Measurements from ENCODE around the gene RAP1GAP2.
"Not testable (repeated sequence)": the region's sequence is repeated elsewhere in the genome, so short reads cannot be mapped to it uniquely, and the experiment has no call there.

Gene RAP1GAP2

GRCh38 chr17:3035256-3035967 is 239.2 kb downstream of the RAP1GAP2 start:
- DNase-seq (ENCODE audit: low read depth in 1 of 2, low spot score in 1 of 2) = no peak

GRCh38 chr17:3035968-3036280 is 239.7 kb downstream of the RAP1GAP2 start:
- DNase-seq (ENCODE audit: low read depth in 1 of 2, low spot score in 1 of 2) = no peak

DNA sequence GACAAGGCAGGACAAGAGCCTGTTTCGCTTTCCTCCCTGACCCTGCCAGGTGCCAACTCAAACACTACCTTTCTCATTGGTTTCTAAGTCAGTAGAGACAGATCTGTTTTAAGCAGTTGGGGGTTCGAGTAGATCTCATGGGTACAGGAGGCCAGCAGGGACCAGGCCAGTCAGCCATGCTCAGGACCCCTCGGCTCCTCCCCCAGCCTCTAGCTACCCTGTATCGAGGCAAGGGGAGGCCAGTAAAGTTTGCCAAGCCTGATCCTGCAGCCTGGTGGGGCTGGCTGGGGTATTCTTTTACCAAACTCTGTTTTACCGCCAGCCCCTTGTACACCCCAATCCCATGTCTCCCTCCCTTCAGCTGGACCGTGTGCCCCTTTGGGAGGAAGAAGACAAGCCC is 240.6 kb downstream of the RAP1GAP2 start:
- no peak for DNase-seq (ENCODE audit: low read depth in 1 of 2, low spot score in 1 of 2)

- no peak for DNase-seq (ENCODE audit: low read depth in 1 of 2, low spot score in 1 of 2)
Observed at GRCh38 chr17:3037259-3037658, 241.0 kb downstream of the RAP1GAP2 start.

GRCh38 chr17:3038941-3039340 is 242.7 kb downstream of the RAP1GAP2 start:
- no peak for DNase-seq (ENCODE audit: low read depth in 1 of 2, low spot score in 1 of 2)

DNA sequence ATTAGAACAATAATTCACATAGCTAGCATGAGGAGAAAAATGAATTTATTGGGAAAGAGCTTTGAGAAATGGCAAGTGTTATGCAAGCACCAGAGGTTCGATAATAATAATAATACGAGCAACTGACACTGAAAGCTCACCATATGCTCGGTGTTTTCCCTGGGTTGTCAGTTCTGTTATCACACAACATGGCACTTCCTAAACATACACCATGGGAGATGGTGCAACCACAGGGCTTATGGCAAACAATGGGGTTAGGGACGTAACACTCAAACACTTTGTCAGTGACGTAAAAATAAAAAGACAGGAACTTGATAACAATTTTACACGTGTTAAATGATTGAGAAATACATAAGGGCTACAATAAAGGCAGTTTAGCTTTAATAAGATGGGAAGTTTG is 243.5 kb downstream of the RAP1GAP2 start:
- no peak for DNase-seq (ENCODE audit: low read depth in 1 of 2, low spot score in 1 of 2)

GRCh38 chr17:3040882-3041281 is 244.6 kb downstream of the RAP1GAP2 start:
- DNase-seq (ENCODE audit: low read depth in 1 of 2, low spot score in 1 of 2) = no peak

DNA sequence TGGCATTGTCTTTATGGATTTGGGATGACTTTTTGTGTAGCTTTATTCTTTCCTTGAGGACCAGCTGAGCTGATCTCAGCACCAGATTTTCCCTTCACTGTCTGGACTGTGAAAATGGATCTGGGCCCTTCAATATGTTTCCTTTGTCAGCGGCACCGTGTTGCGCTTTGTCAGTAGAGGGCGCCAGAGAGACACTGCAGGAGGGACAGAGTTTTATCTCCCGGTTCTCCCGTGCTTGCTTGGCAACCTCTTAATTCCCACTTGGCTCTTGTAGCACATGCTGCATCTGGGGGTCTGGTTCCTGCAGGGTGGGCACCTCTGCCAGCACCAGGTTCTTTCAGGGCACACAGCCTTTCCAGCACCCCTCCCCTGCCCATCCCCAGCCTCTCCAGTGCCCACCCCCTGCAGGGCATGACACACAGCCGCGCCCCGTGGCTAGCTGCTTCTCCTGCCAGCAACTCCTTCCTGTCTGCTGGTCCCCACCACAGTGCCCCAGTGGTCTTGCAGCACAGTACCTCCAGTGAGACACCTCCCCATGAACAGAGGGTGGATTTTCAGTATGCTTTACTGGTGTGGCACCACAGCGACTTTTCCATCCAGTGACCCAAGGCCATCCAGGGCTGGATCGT is 247.6 kb downstream of the RAP1GAP2 start:
- DNase-seq (ENCODE audit: low read depth in 1 of 2, low spot score in 1 of 2) = no peak

DNA sequence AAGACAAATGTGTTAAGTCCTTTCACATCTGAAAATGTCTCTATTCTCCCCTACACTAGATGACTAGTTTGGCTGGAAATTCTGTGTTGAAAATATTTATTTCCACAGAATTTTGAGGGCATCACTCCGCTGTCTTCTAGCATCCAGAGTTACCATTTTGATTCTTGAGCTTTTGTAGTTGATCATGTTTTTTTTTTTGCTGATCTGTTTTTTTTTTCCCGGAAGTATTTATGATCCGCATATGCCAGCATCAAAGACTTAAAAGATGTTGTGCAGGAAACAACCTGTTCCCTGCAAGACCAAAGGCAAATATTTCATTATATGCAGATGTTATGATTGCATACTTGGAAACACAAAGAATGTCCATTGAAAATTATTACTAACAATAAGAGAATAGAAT is 250.5 kb downstream of the RAP1GAP2 start:
- no peak for DNase-seq (ENCODE audit: low read depth in 1 of 2, low spot score in 1 of 2)

- DNase-seq (ENCODE audit: low read depth in 1 of 2, low spot score in 1 of 2) = peak; percentile 86 to 87
Observed at GRCh38 chr17:3048727-3049471, 252.7 kb downstream of the RAP1GAP2 start.

DNA sequence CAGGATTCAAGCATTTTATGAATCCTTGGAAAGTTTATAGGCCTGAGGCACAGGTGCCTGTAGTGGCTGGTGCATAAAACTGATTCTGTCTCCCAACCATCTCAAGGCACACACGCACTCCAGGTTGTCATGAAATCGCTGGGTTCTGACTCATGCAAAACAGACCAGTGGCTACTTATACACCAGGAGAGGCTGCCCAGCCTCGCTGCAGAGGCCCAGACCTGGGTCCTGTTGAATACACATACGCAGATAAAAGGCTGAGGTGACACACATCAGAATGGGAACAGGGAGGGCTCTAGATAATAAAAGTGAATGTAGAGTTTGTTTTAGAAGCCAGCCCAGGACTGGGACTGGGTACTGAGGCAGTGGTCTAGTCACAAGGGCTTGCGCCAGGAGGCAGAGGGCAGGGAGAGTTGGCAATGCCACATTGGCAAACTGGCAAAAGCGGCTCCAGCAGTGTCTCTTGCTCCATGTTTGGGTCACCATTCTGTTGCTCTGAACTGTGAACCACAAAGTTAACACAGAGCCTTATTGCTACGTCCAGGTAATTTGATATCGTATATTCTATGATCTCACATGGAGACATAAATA is 253.6 kb downstream of the RAP1GAP2 start:
- DNase-seq (ENCODE audit: low read depth in 1 of 2, low spot score in 1 of 2) = no peak

- not testable (repeated sequence) for DNase-seq (ENCODE audit: low read depth in 1 of 2, low spot score in 1 of 2)
Observed at GRCh38 chr17:3054868-3055267, 258.6 kb downstream of the RAP1GAP2 start.

DNA sequence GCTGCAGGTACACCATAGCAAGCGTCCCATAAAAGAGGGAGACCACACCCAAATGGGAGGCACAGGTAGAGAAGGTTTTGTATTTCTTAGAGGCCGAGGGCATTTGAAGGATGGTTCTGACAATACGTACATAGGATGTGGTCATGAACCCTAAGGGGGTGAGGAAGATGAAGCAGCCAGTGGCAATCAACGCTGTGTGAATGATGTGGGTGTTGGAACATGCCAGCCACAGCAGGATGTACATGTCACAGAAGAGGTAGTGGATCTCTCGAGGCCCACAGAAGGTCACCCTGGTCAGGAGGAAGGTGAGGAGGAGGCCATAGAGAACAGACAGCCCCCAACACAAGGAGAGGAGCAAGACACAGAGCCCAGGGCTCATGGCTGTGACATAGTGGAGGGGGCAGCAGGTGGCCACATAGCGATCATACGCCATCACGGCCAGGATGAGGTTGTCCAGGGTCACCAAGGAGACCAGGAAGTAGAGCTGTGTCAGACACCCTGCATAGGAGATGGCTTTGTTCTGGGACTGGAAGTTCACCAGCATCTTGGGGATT is 266.7 kb downstream of the RAP1GAP2 start:
- DNase-seq (ENCODE audit: low read depth in 1 of 2, low spot score in 1 of 2) = not testable (repeated sequence)

DNA sequence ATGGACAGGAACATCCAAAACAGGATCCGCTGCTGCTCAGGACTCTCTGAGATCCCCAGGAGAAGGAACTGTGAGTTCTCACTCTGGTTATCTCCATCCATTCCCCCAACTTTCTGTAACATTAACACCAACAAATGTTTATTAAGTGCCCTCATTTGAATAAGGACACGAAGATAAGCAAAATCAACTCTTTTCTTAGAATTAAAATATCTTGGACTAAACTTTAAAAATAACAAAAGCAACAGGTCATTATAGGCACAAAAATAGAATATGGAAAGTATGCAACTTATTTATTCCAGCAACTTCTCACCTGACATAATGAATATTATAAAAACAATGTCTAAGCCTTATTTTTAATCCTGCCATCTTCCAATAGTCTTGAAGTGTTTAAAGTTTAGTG is 267.3 kb downstream of the RAP1GAP2 start, which contains the start of gene OR1D5:
TSS of gene OR1D5 (minus strand) at position 101 of the 400 bp plus-strand sequence. CDS start at position 101, 0 bp downstream.
- not testable (repeated sequence) for DNase-seq (ENCODE audit: low read depth in 1 of 2, low spot score in 1 of 2)

DNA sequence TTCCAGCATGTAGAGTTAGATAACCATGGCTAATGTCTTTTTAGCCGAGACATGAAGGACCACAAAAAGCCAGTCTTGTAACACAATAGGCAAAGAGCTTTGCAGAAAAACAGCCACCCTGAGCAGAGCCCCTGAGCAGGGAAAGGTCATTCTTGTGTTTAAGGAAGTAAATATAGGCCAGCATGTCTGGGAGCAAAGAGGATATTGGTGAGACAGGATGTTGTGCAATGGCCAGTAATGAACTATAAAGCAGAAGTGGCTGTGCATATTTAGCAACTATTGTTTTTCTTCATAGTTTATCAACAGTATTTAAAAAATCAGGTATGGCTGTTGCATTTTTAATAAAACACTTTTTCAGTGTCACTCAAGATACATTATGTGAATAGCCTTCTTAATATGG is 269.0 kb downstream of the RAP1GAP2 start:
- DNase-seq (ENCODE audit: low read depth in 1 of 2, low spot score in 1 of 2) = not testable (repeated sequence)

GRCh38 chr17:3073850-3074249 is 277.6 kb downstream of the RAP1GAP2 start:
- not testable (repeated sequence) for DNase-seq (ENCODE audit: low read depth in 1 of 2, low spot score in 1 of 2)
